RCC 7860 (cell line): ENCODE measurements around the gene NR1I3.
"Not testable (repeated sequence)": the region's sequence is repeated elsewhere in the genome, so short reads cannot be mapped to it uniquely, and the experiment has no call there.

ENCODE experiments used
- DNase-seq: peaks from one replicate; pipeline ENCODE4 v3.0.0-alpha.2; 2015; ENCODE audit warnings: low spot score
- FAIRE-seq: peaks from 2 replicates; lab custom pipeline; 2012; peaks lifted over from hg19 to GRCh38; lab: Jason Lieb, UNC

The NR1I3 gene

GRCh38 chr1:161250829-161251228 is 12.8 kb upstream of the NR1I3 start:
- FAIRE-seq, result no peak

GRCh38 chr1:161250100-161250499 is 12.1 kb upstream of the NR1I3 start:
- not testable (repeated sequence) for FAIRE-seq, DNase-seq

More at GRCh38 chr1:161250829-161251228, 12.8 kb upstream of the NR1I3 start:
- DNase-seq, result no peak

GRCh38 chr1:161244888-161245287 is 6.9 kb upstream of the NR1I3 start:
- no peak for DNase-seq
- no peak for FAIRE-seq

GRCh38 chr1:161242313-161242712 is 4.3 kb upstream of the NR1I3 start:
- FAIRE-seq (no peak), DNase-seq (peak; percentile 51)

GRCh38 chr1:161241682-161242081 is 3.7 kb upstream of the NR1I3 start:
- DNase-seq (no peak), FAIRE-seq (no peak)

- DNase-seq (no peak), FAIRE-seq (no peak)
Measured at GRCh38 chr1:161235957-161236775, 1.8 kb downstream of the NR1I3 start.

- DNase-seq (no peak), FAIRE-seq (no peak)
Measured at GRCh38 chr1:161233102-161233501, 4.9 kb downstream of the NR1I3 start.

GRCh38 chr1:161230762-161231161 is 7.2 kb downstream of the NR1I3 start:
- no peak for DNase-seq
- FAIRE-seq, result no peak

- no peak for FAIRE-seq
- no peak for DNase-seq
Measured at GRCh38 chr1:161229896-161230295, 8.1 kb downstream of the NR1I3 start.

- DNase-seq, result no peak
- no peak for FAIRE-seq
Measured at GRCh38 chr1:161228032-161228431, 10.0 kb downstream of the NR1I3 start.

GRCh38 chr1:161227196-161227871 is 10.7 kb downstream of the NR1I3 start:
- DNase-seq (peak; percentile 51), FAIRE-seq (no peak)

- DNase-seq, result no peak
- FAIRE-seq, result no peak
Measured at GRCh38 chr1:161226759-161227158, 11.2 kb downstream of the NR1I3 start.

GRCh38 chr1:161226320-161226711 is 11.7 kb downstream of the NR1I3 start:
- FAIRE-seq, result no peak
- DNase-seq, result no peak

GRCh38 chr1:161225534-161226319 is 12.3 kb downstream of the NR1I3 start, which contains the start of gene TOMM40L:
Gene TOMM40L (plus strand): TSS chr1:161226060. CDS start chr1:161226490, 430 bp downstream.
- DNase-seq (peak; percentile 98), FAIRE-seq (peak; percentile 94)

- DNase-seq, result no peak
- no peak for FAIRE-seq
Measured at GRCh38 chr1:161225178-161225533, 12.8 kb downstream of the NR1I3 start.

GRCh38 chr1:161224695-161225087 is 13.3 kb downstream of the NR1I3 start:
- FAIRE-seq, DNase-seq: not testable (repeated sequence)

GRCh38 chr1:161223805-161224694 is 14.0 kb downstream of the NR1I3 start:
- DNase-seq, result no peak
- no peak for FAIRE-seq

- DNase-seq, result no peak
- FAIRE-seq, result no peak
Measured at GRCh38 chr1:161222175-161223019, 15.6 kb downstream of the NR1I3 start.

- DNase-seq (no peak), FAIRE-seq (no peak)
Measured at GRCh38 chr1:161220002-161220401, 18.0 kb downstream of the NR1I3 start.
